Measurements from ENCODE around the gene PLPP1. TPM values are rescaled to one million over a fixed set of nuclear protein-coding genes. Genes with fewer than 3 reads are reported as not detected.

Gene PLPP1
- total and polyA plus RNA-seq, 4 donors, result 51.9 to 129 (median 60.7) TPM

DNA sequence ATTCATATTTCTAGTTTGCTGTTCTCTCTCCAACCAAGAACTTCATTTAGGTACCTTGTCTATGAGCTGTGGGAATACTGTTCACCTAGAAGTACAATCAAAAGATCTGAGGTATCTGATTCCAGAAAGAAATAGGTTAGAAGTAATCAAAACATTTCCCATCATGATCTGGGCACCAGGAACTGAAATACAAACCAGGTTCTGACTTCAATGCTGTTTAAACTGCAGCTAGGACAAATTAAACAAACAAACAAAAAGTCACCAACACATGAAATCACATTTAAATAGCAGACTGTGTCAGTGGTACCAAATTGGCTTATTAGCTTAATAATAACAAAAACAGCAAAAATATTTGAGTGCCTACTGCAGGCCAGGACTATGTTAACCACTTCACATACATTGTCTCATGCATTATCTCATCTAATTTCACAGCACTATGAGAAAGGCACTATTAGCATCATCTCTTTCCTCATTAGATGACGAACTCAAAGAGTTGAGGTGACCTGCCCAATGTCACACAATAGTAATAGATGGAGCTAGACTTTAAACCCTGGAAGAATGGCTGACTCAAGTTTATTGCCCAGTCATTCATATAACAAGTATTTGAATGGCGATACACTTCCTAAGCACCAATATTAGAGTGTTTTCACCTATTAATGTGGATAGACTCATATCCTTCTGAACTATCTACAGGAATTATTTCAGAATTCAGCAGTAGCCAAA, 14.5 kb downstream of the PLPP1 start:
- Histone ChIP-seq H3K9me3 (ENCODE audit: control insufficient read depth in 4 of 4, insufficient read depth in 3 of 4, low read length in 3 of 4) (no peaks in the 10 kb centered on the region), H3K9ac (ENCODE audit: insufficient read depth in 1 of 2, low read length in 2 of 2) (no peak overlapping the region), H3K27ac (ENCODE audit: low read depth in 1 of 2, low read length in 1 of 2) (no peak overlapping the region), H3K36me3 (ENCODE audit: control insufficient read depth in 4 of 4, insufficient read depth in 4 of 4, low read length in 4 of 4) (no peaks in the 10 kb centered on the region), H3K4me1 (ENCODE audit: control insufficient read depth in 5 of 5, insufficient read depth in 5 of 5, low read length in 5 of 5) (peaks cover 0 to 22% (median 11%) of the 10 kb centered on the region in 5 donors), H3K27me3 (ENCODE audit: control insufficient read depth in 3 of 3, insufficient read depth in 3 of 3, low read length in 2 of 3) (no peaks in the 10 kb centered on the region), H3K4me3 (no peak overlapping the region)
- DNase-seq (no peak), ATAC-seq (ENCODE audit: insufficient read depth, low FRiP score) (no peak)
- WGBS, 2 donors, result 94 to 98% methylated on average over 2 of the region's 2 CpGs
- TF ChIP-seq CTCF (IDR thresholded peaks at IDR 0.05; ENCODE audit: control extremely low read depth, extremely low read depth), result no peak

DNA sequence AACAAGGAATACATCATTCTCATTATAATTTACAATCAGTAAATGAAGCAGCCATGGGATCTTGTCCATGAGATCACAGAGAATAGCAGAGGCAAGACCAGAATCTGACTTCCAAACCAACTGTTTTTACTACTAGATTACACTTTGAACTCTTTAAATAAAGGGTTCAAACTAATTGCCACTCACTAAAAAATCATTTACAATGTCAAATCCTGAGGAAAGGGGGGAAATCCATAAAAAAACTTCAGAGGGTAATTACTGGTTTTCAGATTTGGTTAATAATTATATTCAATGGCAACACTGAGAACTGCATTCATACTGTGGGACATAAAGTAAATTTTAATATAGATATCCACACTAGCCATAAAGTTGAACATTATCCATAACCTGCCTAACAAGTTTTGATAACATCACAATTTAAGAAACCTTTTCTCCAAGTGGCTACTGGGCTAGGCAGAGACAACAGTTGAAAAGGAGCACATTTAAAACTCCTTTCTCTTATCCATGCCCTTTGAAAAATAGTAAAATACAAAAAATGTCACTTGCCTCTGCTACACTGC, 15.9 kb downstream of the PLPP1 start:
- peak in 1 of 3 donors; percentile 47 for DNase-seq

GRCh38 chr5:55517804-55518203, 17.0 kb downstream of the PLPP1 start:
- 95 to 96% methylated on average over 7 of the region's 7 CpGs for WGBS, 2 donors
- H3K9ac ChIP-seq (ENCODE audit: insufficient read depth in 1 of 2, low read length in 2 of 2), result no peak overlapping the region

More for the DNA sequence above, 15.9 kb downstream of the PLPP1 start:
- Histone ChIP-seq H3K36me3 (ENCODE audit: control insufficient read depth in 4 of 4, insufficient read depth in 4 of 4, low read length in 4 of 4) (no peaks in the 10 kb centered on the region), H3K9me3 (ENCODE audit: control insufficient read depth in 4 of 4, insufficient read depth in 3 of 4, low read length in 3 of 4) (no peaks in the 10 kb centered on the region), H3K27ac (ENCODE audit: low read depth in 1 of 2, low read length in 1 of 2) (no peak overlapping the region), H3K27me3 (ENCODE audit: control insufficient read depth in 3 of 3, insufficient read depth in 3 of 3, low read length in 2 of 3) (no peaks in the 10 kb centered on the region), H3K9ac (ENCODE audit: insufficient read depth in 1 of 2, low read length in 2 of 2) (no peak overlapping the region), H3K4me1 (ENCODE audit: control insufficient read depth in 5 of 5, insufficient read depth in 5 of 5, low read length in 5 of 5) (peaks cover 0 to 27% (median 8%) of the 10 kb centered on the region in 5 donors), H3K4me3 (no peak overlapping the region)
- no peak for TF ChIP-seq CTCF (IDR thresholded peaks at IDR 0.05; ENCODE audit: control extremely low read depth, extremely low read depth)
- ATAC-seq (ENCODE audit: insufficient read depth, low FRiP score), result no peak

More at GRCh38 chr5:55517804-55518203, 17.0 kb downstream of the PLPP1 start:
- no peak overlapping the region for H3K4me3 ChIP-seq
- no peaks in the 10 kb centered on the region for H3K9me3 ChIP-seq (ENCODE audit: control insufficient read depth in 4 of 4, insufficient read depth in 3 of 4, low read length in 3 of 4)
- no peak overlapping the region for H3K27ac ChIP-seq (ENCODE audit: low read depth in 1 of 2, low read length in 1 of 2)
- TF ChIP-seq CTCF (IDR thresholded peaks at IDR 0.05; ENCODE audit: control extremely low read depth, extremely low read depth), result no peak
- H3K36me3 ChIP-seq (ENCODE audit: control insufficient read depth in 4 of 4, insufficient read depth in 4 of 4, low read length in 4 of 4), result peaks cover 0 to 3% (median 0%) of the 10 kb centered on the region in 4 donors
- H3K4me1 ChIP-seq (ENCODE audit: control insufficient read depth in 5 of 5, insufficient read depth in 5 of 5, low read length in 5 of 5), result peaks cover 0 to 27% (median 3%) of the 10 kb centered on the region in 5 donors
- no peaks in the 10 kb centered on the region for H3K27me3 ChIP-seq (ENCODE audit: control insufficient read depth in 3 of 3, insufficient read depth in 3 of 3, low read length in 2 of 3)
- ATAC-seq (ENCODE audit: insufficient read depth, low FRiP score) (no peak), DNase-seq (no peak)

Data from lung (tissue), 12 donors.